HL-60/S4 treated with retinoic acid at 250 ng/mL for 4 days and 3 days (cell line): ENCODE results near the gene EFEMP2.

Experiments
- in situ Hi-C: fragments of 300-500 bp; cut with MboI; formaldehyde crosslinking; loops from 2 replicates; pipeline ENCODE4 v1.7.0; 2022; ENCODE audit warnings: low sequenced_read_pairs

The EFEMP2 gene

DNA sequence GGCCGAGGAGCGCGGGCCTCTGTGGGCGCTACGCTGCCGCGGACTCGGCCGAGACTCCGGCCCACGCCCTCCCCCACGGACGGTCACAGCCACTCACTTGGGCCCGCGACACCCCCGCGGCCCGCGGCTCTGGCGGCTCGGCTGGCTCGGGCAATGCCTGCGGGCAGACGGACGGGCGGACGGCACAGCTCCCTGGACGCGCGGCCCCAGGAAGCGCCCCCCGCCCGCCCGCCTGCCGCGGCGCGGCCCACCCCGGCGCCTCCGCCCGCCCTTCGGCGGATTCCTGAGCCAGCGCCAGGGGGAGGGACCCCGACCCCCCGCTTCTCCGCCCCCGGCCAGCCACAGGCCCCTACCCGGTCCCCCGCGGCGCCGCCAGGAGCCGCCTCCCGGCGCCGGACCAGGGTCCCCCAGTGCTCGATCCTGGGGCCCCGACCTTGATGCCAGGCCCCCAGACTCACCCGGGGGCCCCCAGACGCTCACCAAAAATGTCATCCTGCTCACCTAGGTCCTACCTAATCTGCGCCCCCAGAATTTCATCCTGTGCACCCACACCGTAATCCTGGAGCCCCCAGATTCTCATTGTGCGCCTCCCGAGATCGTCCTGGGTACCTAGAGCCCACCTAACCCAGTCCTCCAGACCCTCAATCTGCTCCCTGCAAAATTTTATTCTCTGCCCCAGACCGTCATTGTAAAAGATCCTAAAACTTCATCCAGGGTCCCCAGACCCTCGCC lies at the start of gene EFEMP2:
Gene EFEMP2, minus strand, starts transcription at position 215 of the 732 bp plus-strand sequence. CDS start 446 bp downstream, outside the sequence.
- in situ Hi-C loops, result loop anchor here (10.0 kb wide), 1 partner anchor 112 kb away; no protein-coding TSS in a partner anchor

DNA sequence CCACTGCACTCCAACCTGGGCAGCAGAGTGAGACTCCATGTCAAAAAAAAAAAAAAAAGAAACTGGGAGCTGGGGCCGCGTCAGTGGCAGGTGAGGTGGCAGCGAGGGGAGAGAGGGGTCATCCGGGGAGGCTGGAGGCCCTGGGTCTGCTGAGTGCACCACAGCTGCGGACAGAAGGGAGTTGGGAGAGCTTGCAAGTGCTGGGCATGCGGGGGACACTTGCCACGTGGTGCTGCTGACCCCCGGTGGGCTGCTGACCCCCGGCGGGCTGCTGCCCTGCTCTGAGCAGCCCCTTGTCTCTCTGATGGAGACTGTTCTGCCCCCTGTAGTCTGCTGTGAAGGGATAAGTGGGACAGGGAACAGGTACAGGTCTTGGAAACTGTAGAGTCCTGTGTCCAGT lies 49.3 kb upstream of the EFEMP2 start:
- in situ Hi-C loops, result no loop called here

DNA sequence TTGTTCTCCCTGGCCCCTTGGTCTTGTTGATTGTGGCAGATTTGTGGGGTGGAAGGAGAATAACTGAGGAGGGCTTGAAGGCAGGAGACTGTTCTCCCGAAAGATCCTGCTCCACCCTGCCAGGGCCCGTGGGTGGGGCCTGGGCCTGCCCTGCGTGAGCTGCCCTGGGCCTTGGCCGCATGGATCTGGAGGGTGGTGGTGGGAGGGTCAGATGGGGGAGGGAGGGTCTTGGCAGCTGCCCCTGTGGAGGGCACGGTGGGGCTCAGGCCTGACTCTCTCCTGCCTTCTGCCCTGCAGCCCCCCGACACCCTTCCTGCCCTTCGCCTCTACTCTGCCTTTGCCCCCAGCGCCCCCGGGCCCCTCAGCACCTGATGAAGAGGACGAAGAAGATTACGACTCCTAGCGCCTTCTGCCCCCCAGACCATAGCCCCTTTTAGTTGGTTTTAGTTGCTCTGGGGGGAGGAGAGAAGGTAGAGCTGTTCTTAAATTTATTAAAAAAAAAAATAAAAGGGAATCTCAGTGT lies 48.5 kb upstream of the EFEMP2 start:
- in situ Hi-C loops, result no loop called here

DNA sequence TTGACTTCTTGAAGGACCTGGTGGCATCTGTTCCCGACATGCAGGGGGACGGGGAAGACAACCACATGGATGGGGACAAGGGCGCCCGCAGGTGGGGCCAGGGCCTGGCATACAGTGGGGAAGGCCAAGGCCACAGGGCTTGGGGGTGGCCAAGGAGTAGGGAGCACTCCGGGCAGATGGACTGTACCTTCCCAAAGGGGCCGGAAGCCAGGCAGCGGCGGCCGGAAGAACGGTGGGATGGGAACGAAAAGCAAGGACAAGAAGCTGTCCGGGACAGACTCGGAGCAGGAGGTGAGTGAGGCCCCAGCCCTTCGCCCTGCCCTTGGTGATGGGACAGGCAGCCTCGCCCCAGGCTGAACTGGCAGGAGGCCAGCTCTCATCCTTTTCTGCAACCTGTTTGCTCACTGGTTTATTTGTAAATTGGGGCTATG lies 47.8 kb upstream of the EFEMP2 start:
- in situ Hi-C loops, result no loop called here

DNA sequence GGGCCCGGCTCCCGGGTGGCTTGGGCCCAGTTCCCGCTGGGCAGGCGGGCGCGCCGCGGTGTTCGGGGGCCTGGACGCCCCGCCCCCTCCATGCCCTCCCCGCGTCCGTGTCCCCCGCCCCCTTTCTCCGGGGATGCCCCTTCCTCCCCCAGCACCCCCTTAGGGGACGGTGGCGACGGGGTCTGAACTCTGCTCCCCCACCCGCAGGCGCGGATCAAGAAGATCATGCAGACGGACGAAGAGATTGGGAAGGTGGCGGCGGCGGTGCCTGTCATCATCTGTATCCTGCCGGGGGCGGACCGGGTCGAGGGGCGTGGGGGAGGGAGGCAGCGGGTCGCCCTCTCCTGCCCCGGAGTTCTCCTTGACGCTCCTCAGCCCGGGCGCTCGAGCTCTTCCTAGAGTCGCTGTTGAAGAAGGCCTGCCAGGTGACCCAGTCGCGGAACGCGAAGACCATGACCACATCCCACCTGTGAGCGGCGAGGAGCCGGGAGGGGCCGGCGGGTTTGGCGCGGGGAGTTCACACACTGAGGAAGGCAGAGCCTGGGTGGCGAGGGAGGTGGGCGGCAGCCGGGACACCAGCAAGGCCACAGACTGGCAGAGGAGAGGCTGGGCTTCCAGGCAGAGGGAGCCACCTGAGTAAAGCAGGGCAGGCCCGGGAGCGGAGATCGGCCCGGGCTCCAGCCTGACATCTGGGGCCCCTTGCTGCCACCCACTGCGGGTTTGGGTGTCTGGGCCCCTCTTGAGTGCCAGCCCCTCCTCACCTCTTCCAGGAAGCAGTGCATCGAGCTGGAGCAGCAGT lies 47.2 kb upstream of the EFEMP2 start:
- in situ Hi-C loops, result no loop called here

DNA sequence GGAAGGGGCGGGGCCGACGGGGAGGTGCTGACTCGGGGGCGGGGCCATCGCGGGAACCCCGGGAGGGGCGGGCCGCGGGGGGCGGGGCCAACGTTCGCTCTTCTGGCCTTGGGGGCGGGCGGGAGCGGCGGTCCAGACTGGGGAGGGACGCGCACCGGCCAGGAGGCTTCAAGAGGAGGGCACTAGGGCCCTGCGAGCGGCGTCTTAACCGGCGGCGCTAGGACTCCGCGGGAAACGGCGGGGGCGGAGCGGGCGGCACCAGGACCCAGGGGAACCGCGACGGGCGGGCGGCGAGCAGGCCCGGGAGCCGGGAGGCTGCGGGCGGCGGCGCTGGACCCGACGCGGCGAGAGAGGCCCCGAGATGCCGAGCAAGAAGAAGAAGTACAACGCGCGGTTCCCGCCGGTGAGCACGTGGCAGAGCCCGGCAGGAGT lies 46.6 kb upstream of the EFEMP2 start, which contains the start of gene DRAP1:
Gene DRAP1, plus strand, starts transcription at position 286 of the 432 bp plus-strand sequence. Its CDS starts 76 bp downstream, at position 362.
- in situ Hi-C loops, result no loop called here

DNA sequence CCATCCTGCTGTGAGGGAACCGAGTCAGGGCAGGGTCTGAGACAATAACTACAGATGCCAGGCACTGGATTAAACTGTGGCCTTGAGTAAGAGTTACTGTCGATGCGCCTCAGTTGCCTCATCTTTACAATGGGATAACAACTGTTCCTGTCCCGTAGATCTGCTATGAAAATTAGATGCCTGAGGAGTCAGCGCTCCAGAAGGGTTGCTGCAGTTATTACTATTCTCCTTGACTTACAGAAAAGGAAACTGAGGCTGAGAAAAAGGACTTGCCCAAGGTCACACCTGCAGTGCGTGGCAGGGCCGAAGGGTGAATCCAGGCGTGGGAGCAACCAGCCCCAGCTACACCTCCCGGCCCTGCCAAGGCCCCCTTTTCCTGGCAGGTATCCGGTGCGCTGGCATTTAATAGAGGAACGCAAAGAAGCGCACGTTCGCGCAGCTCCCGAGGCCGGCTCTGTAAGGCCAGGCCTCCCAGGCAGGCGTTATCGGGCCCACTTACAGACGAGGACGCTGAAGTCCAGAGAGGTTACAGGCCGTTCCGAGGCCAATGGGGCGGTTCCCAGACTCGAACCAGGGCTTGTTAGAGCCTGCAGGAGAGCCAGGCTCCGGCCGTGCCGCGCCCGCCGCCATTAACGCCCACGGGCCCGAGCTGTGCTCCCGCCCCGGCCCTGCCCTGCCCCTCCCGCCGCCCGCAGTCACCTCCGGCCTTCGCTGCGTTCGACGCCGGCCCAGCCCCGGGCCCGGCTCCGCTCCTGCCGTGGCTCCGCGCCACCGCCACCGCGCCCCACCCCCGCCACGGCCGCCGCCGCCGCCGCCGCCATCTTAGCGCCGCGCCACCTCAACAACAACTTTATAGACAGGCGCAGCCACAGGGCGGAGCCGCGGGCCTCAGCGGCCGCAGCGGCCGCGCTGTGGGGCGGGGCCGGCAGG lies 45.9 kb upstream of the EFEMP2 start, which contains the start of gene C11orf68:
Gene C11orf68, minus strand, starts transcription at position 852 of the 930 bp plus-strand sequence. Its CDS starts 31 bp downstream, at position 821.
- in situ Hi-C loops, result no loop called here

DNA sequence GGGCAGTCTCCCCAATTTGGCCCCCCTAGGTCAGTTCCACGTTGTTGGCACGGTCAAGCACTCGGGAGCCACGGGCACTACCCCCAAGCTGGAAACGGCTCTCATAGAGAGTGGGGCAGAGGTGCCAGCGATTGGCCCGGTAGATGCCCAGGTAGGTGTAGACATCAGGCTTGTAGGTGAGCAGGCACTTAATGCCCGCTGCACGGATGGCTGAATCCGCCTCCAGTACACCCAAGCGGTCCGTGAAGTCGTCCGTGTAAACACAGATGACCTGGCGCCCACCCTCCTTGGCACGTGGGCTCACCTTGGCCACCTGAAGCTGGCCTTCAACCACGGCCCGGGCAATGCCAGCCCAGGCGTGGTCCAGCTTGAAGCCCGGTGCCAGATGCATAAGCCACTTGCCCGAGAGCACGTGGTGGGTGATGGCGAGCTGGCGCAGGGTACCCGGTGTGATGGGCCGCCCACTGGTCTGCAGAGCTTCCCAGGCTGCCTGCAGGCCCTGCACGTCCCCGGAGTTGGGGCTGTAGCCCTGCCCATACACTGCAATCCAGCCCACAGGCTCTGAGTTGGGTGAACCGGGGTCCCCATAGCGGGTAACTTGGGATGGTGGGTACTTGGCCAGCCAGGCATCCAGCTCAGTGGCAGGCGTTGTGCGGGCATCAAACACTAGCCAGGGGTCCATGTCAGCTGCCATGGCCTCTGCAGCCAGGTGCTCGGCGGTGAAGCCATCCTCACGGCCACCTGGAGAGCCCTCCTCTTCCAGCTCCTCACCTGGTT lies 45.0 kb upstream of the EFEMP2 start:
- in situ Hi-C loops, result no loop called here

DNA sequence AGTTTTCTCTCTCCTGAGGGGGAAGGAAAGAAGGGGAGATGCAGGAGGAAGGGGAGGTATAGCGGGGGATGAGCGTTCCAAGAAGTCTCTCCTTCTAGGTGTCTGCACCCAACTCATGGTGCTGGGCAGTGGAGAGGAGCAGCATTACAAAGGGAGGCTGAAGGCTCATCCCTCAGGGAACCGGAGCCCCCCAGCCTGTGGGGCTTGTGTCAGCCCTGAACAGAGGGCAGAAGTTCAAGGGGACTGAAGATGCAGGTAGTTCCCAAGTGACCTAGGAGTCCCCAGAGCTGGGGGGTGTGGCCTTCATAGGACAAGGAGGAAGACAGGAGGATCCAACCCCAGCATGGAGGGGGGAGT lies 44.5 kb upstream of the EFEMP2 start:
- in situ Hi-C loops, result no loop called here

DNA sequence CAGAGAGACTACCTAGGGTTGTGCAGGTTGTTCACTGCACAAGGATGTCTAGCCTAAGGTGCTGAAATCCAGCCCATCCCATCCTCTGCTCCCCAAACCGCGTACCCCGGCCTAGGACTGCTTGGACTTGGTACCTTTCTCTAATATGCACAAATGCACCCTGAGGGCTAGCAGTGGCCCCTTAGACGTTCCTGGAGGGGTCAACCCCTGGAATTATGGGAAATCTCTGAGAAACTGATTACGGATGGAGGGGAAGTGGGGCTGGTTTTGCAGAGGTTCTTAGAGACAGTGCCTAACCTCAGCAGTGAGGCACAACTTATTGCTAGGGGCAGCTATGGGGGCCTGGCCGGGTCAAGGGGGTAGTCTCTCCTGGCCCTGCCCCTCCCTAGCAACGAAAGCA lies 43.8 kb upstream of the EFEMP2 start:
- in situ Hi-C loops, result no loop called here

DNA sequence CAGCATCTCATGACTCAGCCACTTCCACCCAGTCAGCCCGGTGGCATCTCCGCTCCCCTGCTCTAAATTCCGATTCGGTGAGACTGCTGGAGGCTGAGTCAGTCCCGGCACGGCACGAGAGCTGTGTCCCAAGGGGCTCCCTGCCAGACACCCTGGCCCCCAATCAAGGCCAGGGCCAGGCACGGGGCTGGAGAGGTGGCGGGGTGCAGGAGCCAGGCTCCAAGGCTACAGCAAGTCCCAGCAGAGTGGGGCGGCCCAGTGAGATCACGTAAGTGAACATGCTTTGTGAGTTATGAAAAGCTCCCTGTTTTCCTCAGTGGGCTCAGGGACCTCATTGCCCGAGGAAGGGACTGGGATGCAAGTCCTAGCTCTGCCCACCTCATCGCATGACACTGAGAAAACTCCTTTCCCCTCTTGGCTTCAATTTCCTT lies 43.2 kb upstream of the EFEMP2 start:
- in situ Hi-C loops, result no loop called here

DNA sequence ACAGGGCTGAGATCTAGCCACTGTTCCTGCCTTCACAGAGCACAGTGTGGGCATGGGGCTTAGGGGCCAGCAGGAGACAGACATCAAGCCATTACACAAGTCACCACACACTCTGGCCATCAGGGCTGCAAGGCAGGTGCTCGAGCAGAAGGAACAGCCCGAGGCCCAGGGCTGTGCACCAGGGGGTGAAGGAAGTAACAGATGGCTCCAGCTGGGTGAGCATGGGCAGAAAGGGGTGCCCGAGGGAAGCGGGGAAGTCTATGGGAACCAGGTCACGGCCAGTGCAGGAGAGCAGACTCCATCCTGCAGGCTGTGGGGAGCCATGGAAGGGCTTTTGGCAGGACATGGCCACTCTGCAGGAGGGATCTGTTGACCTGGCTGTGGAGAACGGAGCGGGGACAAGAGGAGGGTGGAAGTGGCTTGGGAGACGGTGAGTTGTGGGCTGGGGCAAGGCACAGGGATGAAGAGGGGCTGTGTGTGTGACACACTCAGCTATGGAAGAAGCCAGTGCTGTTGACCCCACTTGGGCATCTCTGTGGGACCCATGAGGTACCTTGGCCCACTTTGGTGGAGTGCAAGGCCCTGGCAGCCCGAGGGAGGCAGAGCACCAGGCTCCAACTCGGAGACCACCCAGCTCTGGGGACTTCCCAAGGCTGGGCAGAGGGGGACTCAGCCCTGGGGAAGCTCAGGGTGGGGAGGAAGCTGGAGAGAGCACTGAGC lies 42.7 kb upstream of the EFEMP2 start:
- in situ Hi-C loops, result no loop called here

DNA sequence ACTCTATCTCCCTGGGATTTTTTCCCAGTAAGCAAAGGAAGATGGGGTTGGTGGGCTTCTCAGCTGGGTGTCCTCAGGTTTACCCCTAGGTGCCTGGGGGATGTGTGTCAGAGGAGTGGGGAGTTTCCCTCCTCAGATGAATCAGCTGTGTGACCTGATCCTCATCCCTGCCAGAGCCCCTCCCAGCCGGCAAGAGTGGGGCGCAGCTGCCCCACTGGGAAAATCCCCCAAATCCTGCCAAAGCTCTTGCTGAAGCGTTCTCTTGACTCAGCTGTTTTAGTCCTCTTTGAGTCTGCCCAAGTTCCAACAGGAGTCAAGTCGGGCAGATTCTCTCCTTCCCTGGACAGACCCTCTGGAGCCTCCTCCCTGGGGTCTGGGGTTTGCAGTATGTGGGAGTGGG lies 40.2 kb upstream of the EFEMP2 start:
- in situ Hi-C loops, result no loop called here

DNA sequence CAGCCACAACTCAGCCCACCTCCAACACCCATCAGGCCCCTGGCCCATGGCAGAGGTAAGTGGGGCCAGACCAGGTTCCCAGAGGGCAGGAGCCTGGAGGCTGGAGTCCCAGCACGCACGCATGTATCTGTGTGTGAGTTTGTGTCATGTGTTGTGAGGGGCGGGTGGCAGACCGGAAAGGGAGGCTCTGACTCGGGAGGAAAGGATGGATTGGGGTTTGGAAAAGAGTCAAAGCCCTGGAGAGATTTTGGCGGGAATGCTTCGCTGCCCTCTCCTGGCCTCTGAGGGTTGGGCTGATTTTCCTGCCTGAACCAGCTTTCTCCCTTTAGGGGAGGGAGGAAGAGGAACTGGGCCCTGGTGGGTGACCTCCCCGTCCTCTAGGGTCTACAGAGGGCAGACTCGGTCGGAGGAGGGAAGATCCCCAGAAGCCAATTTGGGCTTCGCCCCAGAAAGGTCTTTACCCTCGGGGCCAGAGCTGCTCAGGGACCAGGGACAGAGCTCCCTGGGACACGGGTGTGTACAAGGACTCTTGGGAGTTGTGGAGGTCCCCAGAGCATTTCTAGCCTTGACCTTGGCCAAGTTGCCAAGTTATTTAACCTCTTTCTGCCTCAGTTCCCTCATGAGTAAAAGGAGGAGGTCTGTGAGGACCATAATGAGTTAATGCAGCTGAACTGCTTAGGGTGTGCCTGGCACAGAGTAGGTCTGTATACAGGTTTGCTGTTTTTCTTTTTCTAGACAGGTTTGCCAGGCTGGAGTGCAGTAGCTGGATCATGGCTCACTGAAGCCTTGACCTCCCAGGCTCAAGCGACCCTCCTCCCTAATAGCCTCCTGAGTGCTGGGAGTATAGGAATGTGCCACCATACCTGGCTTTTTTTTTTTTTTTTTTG lies 39.3 kb upstream of the EFEMP2 start:
- in situ Hi-C loops, result no loop called here

DNA sequence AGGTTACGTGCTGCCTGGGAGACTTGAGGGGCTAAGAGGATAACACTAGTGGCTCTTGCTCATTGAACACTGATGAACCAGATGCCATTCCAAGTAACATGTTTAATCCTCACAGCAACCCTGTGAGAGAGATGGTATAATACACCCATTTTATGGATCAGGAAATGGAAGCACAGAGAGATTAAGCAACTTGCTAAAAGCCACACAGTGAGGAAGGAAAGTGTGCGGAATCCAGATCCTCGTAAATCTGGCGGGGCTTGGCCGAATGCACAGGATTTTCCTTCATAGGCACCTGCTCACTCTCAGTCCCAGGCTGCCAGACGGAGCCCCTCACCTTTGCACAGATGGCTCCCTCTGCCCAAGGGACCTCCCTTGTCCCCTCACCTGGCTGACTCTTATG lies 35.3 kb upstream of the EFEMP2 start:
- in situ Hi-C loops, result no loop called here

DNA sequence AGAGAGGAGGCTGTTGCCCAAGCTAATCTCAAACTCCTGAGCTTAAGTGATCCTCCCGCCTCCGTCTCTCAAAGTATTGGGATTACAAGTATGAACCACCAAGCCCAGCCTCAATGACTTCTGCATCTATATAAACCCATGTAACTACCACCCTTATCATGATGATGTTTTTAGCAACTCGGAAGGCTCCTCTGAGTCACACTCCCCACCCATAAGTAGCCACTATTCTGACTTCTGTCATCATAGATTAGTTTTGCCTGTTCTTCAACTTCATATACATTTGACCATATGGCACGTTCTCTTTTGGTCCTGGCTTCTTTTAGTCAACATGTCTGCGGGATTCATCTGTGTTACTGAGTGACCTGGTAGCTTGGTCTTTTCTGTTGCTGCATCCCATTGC lies 34.0 kb upstream of the EFEMP2 start:
- in situ Hi-C loops, result no loop called here

DNA sequence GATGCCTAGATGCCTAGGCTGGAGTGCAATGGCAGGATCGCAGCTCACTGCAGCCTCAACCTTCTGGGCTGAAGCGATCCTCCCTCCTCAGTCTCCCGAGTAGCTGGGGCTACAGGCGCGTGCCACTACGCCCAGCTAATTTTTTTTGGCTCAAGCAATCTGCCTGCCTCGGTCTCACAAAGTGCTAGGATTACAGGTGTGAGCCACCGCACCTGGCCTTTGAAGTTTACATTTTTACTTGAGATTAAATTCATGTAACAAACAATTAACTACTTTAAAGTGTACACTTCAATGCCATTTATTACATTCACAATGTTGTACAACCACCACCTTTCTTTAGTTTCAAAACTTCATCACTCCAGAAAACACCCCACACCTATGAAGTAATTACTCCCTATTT lies 31.1 kb upstream of the EFEMP2 start:
- in situ Hi-C loops, result no loop called here

DNA sequence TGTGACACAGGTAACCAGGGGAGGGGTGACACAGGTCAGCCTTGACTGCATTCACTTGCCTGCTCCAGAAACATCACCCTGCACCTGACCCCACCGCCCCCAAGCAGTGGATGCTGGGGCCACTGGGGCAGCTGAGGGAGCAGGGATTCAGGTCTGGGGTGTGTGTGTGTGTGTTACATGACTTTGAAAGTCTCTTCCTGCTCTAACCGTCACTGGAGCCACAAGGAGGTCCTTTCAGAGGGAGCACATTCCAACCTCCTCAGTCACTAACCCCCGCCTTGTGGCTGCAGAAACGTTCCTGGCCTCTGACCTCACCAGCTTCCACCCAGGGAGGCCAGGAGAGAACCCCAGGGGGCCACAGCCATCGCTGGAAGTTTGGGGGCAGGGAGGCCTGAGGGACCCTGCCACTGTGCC lies 30.5 kb upstream of the EFEMP2 start:
- in situ Hi-C loops, result no loop called here
